GM19239 (cell line): Measurements from ENCODE around the gene ULBP2.
"Not testable (repeated sequence)": the region's sequence is repeated elsewhere in the genome, so short reads cannot be mapped to it uniquely, and the experiment has no call there.

Experiments used
- DNase-seq: peaks from one replicate; pipeline ENCODE4 v3.0.0; 2011; ENCODE audit warnings: low spot score; ENCODE audit not compliant: insufficient read length
- FAIRE-seq: peaks from 2 replicates; lab custom pipeline; 2011; peaks lifted over from hg19 to GRCh38; lab: Jason Lieb, UNC

Gene ULBP2

GRCh38 chr6:149945276-149945675 is 3.5 kb downstream of the ULBP2 start:
- FAIRE-seq, DNase-seq: not testable (repeated sequence)

DNA sequence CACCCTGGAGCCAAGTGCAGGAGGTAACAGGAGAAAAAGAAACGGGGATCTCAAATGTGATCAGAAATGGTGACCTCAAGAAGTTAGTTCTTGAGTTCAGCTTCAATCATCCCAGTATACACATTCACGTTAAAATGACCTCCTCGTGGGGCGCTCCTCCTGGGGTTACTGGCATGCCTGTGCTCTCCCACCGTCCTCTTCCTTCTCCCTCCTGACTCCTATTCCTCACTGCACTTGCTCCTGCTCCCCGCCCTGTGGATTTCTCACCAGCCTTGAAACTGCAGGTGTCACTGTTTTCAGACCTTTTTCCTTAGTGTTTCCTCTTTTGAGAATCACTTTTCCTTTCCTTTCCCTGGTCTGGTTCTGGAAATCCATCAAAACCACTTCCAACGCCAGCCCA is 4.8 kb downstream of the ULBP2 start:
- FAIRE-seq, DNase-seq: not testable (repeated sequence)

DNA sequence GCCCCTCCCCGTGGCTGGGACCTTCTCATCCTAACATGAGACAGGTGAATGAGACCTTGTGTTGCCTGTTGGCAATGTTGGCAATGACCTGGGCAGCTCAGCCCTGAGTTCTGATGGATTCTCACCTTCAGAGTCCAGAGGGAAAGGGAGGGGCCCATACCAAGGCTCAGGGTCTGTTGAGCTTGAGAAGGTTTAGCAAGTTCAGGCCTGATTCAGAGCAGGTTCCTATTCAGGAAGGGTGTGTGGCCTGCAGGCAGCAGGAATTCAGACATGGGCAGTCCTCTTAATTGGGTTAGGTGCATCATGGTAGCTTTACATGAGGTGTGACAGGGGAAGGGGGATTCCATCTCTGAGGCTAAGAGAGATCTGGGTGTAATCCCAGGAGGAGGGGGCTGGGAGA is 5.7 kb downstream of the ULBP2 start:
- DNase-seq, FAIRE-seq: not testable (repeated sequence)

DNA sequence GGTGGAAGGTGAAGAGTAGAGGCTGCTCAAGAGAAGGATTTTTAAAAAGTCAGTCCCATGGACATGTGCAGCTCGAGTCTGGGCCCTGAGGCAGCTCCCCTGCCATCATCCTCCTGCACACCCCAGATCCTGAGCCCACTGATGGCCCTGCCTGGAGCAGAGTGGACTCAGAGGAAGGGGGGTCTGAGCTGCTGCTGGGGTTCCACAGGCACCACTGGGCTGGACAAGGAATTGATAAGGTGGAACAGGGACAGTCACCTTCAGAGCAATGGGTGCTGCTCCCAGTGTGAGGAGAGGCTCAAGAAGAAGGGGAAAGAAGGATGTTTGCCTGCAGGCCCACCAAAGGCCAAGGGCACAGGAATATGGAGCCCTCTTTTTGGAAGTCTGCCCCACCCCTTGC is 6.2 kb downstream of the ULBP2 start:
- FAIRE-seq: no peak
- no peak for DNase-seq

GRCh38 chr6:149948616-149949015 is 6.8 kb downstream of the ULBP2 start:
- no peak for FAIRE-seq
- DNase-seq: no peak

DNA sequence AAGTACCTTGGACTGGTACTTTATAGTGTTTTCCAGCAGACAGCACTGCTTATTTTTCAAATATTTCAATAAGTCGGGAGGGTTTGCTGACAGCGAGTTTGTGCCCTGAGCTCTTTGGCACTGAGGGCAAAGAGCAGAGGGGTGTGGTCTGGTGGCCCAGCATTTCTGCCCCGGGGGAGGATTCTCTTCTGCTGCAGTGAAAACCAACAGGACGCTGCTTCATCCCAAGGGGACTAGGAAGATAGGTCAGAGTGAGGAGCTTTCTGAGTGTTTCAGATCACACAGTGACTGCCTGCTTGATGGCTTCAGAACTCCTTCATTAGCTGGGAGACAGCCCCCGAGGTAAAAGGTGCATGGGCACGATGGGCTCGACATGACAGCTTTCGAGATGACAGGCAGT is 8.6 kb downstream of the ULBP2 start:
- FAIRE-seq (no peak), DNase-seq (no peak)

GRCh38 chr6:149951096-149951495 is 9.3 kb downstream of the ULBP2 start:
- DNase-seq (no peak), FAIRE-seq (no peak)

GRCh38 chr6:149951626-149952025 is 9.8 kb downstream of the ULBP2 start:
- DNase-seq: no peak

DNA sequence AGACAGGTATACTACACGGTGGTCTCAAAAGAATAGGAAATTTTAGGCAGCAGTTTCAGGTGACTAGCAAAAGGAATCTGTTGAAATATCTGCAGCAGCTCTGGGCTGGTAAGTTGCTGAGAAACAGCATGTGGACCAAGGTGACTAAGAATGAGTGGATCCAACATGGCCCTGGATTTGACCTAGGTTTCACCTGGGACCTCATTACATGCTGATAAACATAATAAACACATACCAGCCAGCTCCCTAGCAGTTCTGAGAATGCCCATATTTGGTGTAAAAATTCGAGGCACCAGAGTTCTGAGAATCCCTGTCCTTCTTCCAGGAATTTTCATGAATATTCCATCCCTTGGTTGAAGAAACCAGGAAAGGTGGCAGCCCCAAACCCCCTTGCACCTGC is 11.6 kb downstream of the ULBP2 start:
- not testable (repeated sequence) for DNase-seq, FAIRE-seq

More at GRCh38 chr6:149951626-149952025, 9.8 kb downstream of the ULBP2 start:
- FAIRE-seq: no peak

- not testable (repeated sequence) for FAIRE-seq, DNase-seq
Measured at GRCh38 chr6:149953934-149954327, 12.1 kb downstream of the ULBP2 start.

GRCh38 chr6:149954328-149954983 is 12.6 kb downstream of the ULBP2 start:
- FAIRE-seq, DNase-seq: not testable (repeated sequence)

- not testable (repeated sequence) for DNase-seq, FAIRE-seq
Measured at GRCh38 chr6:149954984-149955653, 13.3 kb downstream of the ULBP2 start.

DNA sequence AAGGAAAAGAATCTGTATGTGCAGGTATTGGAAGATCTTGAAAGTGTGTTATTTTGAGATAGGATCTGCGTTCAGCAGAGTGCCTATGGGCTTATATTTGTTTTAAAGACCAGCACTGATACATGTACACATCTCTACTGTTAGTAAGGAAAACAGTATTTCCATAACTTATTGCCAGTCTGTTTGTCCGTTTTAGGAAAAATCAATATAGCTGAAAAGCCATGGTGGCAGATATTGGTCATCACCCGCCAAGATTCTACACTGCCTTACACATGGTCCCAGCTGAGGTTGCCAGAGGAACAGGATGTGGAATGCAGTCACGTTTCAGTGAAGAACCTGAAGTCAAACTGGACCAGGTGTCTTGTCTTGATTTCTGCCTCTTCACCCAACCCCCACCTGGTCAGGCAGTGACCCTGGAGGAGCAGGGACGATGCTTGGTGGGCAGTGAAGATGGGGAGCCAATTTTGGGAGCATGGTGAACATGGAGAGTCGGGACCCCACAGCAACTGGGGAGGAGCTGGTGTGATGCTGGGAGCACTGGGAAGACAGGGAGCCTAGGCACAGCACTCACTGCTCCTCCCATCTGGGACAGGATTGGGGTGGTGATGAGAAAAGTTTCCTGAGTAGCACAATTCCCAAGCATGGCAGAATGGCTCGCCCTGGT is 14.0 kb downstream of the ULBP2 start:
- not testable (repeated sequence) for FAIRE-seq, DNase-seq

- FAIRE-seq, DNase-seq: not testable (repeated sequence)
Measured at GRCh38 chr6:149958124-149958523, 16.3 kb downstream of the ULBP2 start.

- DNase-seq, FAIRE-seq: not testable (repeated sequence)
Measured at GRCh38 chr6:149959806-149960205, 18.0 kb downstream of the ULBP2 start.

- DNase-seq (no peak), FAIRE-seq (no peak)
Measured at GRCh38 chr6:149960488-149960887, 18.7 kb downstream of the ULBP2 start.

- no peak for DNase-seq
Measured at GRCh38 chr6:149961728-149962425, 20.1 kb downstream of the ULBP2 start.

GRCh38 chr6:149962461-149963211 is 20.8 kb downstream of the ULBP2 start:
- FAIRE-seq (no peak), DNase-seq (no peak)

More at GRCh38 chr6:149961728-149962425, 20.1 kb downstream of the ULBP2 start:
- no peak for FAIRE-seq

DNA sequence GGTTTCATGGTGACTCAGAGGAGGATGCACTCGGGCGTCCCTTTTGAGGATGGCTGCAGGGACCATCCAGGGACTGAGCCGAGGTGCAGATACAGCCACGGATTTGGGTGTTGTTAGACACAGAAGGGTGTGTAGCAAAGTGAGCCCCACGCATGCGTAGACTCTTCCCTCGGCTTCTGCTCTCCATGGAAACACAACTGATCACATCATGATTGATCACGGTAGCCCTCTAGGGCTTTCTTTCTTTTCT is 21.3 kb downstream of the ULBP2 start:
- no peak for DNase-seq
- FAIRE-seq: no peak
